Mesendoderm (in vitro differentiated cells): ENCODE data around the gene ABCA13. TPM values are rescaled to one million over a fixed set of nuclear protein-coding genes. Genes with fewer than 3 reads are reported as not detected.

Experiments
- DNase-seq: peaks from one replicate; pipeline ENCODE4 v3.0.0; 2013
- H2AK5ac ChIP-seq: 2 replicates; pipeline ENCODE4 v1.6.1; 2013; ENCODE audit warnings: low read length, inconsistent platforms
- H2BK120ac ChIP-seq: 2 replicates; pipeline ENCODE4 v1.6.1; 2013; ENCODE audit warnings: low read depth, mild to moderate bottlenecking, low read length, moderate library complexity, mixed read lengths
- H2BK15ac ChIP-seq: replicated peaks from 2 replicates; pipeline ENCODE4 v1.6.1; 2013; ENCODE audit warnings: low read depth, mild to moderate bottlenecking, moderate library complexity
- H2BK5ac ChIP-seq: 2 replicates; pipeline ENCODE4 v1.6.1; 2013; ENCODE audit warnings: low read length, inconsistent platforms
- H3K18ac ChIP-seq: 2 replicates; pipeline ENCODE4 v1.6.1; 2013; ENCODE audit warnings: mild to moderate bottlenecking, low read length, mixed read lengths
- H3K23ac ChIP-seq: one replicate; pipeline ENCODE4 v1.6.1; 2013; ENCODE audit warnings: low read length
- H3K27ac ChIP-seq: 2 replicates; pipeline ENCODE4 v1.5.1; 2013; ENCODE audit warnings: low read depth, mild to moderate bottlenecking, inconsistent platforms, low read length, moderate library complexity
- H3K27me3 ChIP-seq: 2 replicates; pipeline ENCODE4 v1.6.1; 2013; ENCODE audit warnings: low read length, control low read depth, mild to moderate bottlenecking, inconsistent platforms; ENCODE audit not compliant: insufficient read depth, poor library complexity
- H3K36me3 ChIP-seq: 2 replicates; pipeline ENCODE4 v1.6.1; 2013; ENCODE audit warnings: low read length, inconsistent platforms; ENCODE audit not compliant: control insufficient read depth, insufficient read depth
- H3K4ac ChIP-seq: one replicate; pipeline ENCODE4 v1.6.1; 2013; ENCODE audit warnings: low read depth, mild to moderate bottlenecking, low read length, moderate library complexity
- H3K4me1 ChIP-seq: 2 replicates; pipeline ENCODE4 v1.6.1; 2013; ENCODE audit warnings: low read depth, low read length, inconsistent platforms; ENCODE audit not compliant: control insufficient read depth
- H3K4me2 ChIP-seq: 2 replicates; pipeline ENCODE4 v1.6.1; 2013; ENCODE audit warnings: low read length
- H3K4me3 ChIP-seq: 2 replicates; pipeline ENCODE4 v1.5.1; 2013; ENCODE audit warnings: mild to moderate bottlenecking, low read length
- H3K56ac ChIP-seq: one replicate; pipeline ENCODE4 v1.6.1; 2013; ENCODE audit warnings: low read length
- H3K79me1 ChIP-seq: 2 replicates; pipeline ENCODE4 v1.6.1; 2013; ENCODE audit warnings: low read length, inconsistent platforms
- H3K79me2 ChIP-seq: 2 replicates; pipeline ENCODE4 v1.6.1; 2013; ENCODE audit warnings: mild to moderate bottlenecking, low read length; ENCODE audit not compliant: control insufficient read depth, insufficient read depth
- H3K9ac ChIP-seq: 2 replicates; pipeline ENCODE4 v1.6.1; 2013; ENCODE audit warnings: low read length, inconsistent platforms
- H4K5ac ChIP-seq: one replicate; pipeline ENCODE4 v1.6.1; 2013; ENCODE audit warnings: low read length
- H4K8ac ChIP-seq: one replicate; pipeline ENCODE4 v1.6.1; 2013; ENCODE audit warnings: low read depth, mild to moderate bottlenecking, control low read depth, low read length, moderate library complexity
- WGBS: extraction: QIAGEN DNeasy Blood & Tissue Kit; methylation state at CpG from one replicate; pipeline ENCODE4 v1.1.7; 2013; ENCODE audit warnings: low lambda C conversion rate, missing lambda C conversion rate; ENCODE audit not compliant: insufficient coverage; ENCODE audit errors: extremely low coverage; 5-methylcytosine and 5-hydroxymethylcytosine counted together
- polyA plus RNA-seq, 2 experiments: library from polyadenylated mRNA; stranded (reverse); fragments of 200-250 nt; gene quantifications; one replicate each; pipeline ENCODE4 v1.2.3, GENCODE V29; 2013

The ABCA13 gene
- polyA plus RNA-seq (2013, experiment 1 of 2), result 0.01 TPM
- polyA plus RNA-seq (2013, experiment 2 of 2), result 0.03 TPM

- no peak within 1 kb of the TSS for H2AK5ac ChIP-seq
- H3K4me1 ChIP-seq, result no peaks in the 10 kb centered on the region
- no peak within 1 kb of the TSS for H3K23ac ChIP-seq
- H3K9ac ChIP-seq, result no peak within 1 kb of the TSS
- H2BK120ac ChIP-seq, result no peak within 1 kb of the TSS
- H3K79me2 ChIP-seq, result no peaks in the 10 kb centered on the region
- no peak within 1 kb of the TSS for H3K4ac ChIP-seq
- H3K56ac ChIP-seq, result no peak within 1 kb of the TSS
- no peak within 1 kb of the TSS for H4K8ac ChIP-seq
- WGBS, result no CpG with 5 or more reads among the region's 4 CpGs
- H3K79me1 ChIP-seq, result no peaks in the 10 kb centered on the region
- H3K27me3 ChIP-seq, result no peaks in the 10 kb centered on the region
- no peak within 1 kb of the TSS for H3K4me2 ChIP-seq
- H3K27ac ChIP-seq, result no peak within 1 kb of the TSS
- no peak within 1 kb of the TSS for H3K4me3 ChIP-seq
- H4K5ac ChIP-seq, result no peak within 1 kb of the TSS
- no peak within 1 kb of the TSS for H2BK5ac ChIP-seq
- no peak within 1 kb of the TSS for H2BK15ac ChIP-seq
- H3K18ac ChIP-seq, result no peak within 1 kb of the TSS
- no peaks in the 10 kb centered on the region for H3K36me3 ChIP-seq
- no peak for DNase-seq
These were observed at the start of gene ABCA13 for GRCh38 chr7:48171202-48171601. Gene ABCA13 (plus strand): TSS chr7:48171458. CDS start chr7:48171484, 26 bp downstream.

GRCh38 chr7:48126037-48126436 is 45.2 kb upstream of the ABCA13 start:
- Histone ChIP-seq H3K4me2 (no peak overlapping the region), H2BK5ac (no peak overlapping the region), H3K4me1 (no peaks in the 10 kb centered on the region), H3K23ac (no peak overlapping the region), H3K27ac (no peak overlapping the region), H2BK120ac (no peak overlapping the region), H2BK15ac (no peak overlapping the region), H4K5ac (no peak overlapping the region), H3K56ac (no peak overlapping the region), H3K4ac (no peak overlapping the region), H3K36me3 (no peaks in the 10 kb centered on the region), H3K4me3 (no peak overlapping the region), H3K79me2 (no peaks in the 10 kb centered on the region), H3K79me1 (no peaks in the 10 kb centered on the region), H2AK5ac (no peak overlapping the region), H4K8ac (no peak overlapping the region), H3K27me3 (no peaks in the 10 kb centered on the region), H3K18ac (no peak overlapping the region), H3K9ac (no peak overlapping the region)
- WGBS, result no CpG with 5 or more reads among the region's 2 CpGs
- no peak for DNase-seq

GRCh38 chr7:48130658-48131108 is 40.6 kb upstream of the ABCA13 start:
- no peaks in the 10 kb centered on the region for H3K79me1 ChIP-seq
- H3K23ac ChIP-seq, result no peak overlapping the region
- H3K9ac ChIP-seq, result no peak overlapping the region
- H2BK120ac ChIP-seq, result no peak overlapping the region
- no peak overlapping the region for H4K5ac ChIP-seq
- no peaks in the 10 kb centered on the region for H3K27me3 ChIP-seq
- no peaks in the 10 kb centered on the region for H3K79me2 ChIP-seq
- no peak overlapping the region for H3K27ac ChIP-seq
- no peak overlapping the region for H3K4me2 ChIP-seq
- no peak overlapping the region for H3K4me3 ChIP-seq
- no peak overlapping the region for H3K4ac ChIP-seq
- no peak overlapping the region for H3K18ac ChIP-seq
- H4K8ac ChIP-seq, result no peak overlapping the region
- no peaks in the 10 kb centered on the region for H3K4me1 ChIP-seq
- no peak overlapping the region for H2AK5ac ChIP-seq
- H2BK5ac ChIP-seq, result no peak overlapping the region
- DNase-seq, result no peak
- no peak overlapping the region for H3K56ac ChIP-seq
- H3K36me3 ChIP-seq, result no peaks in the 10 kb centered on the region
- H2BK15ac ChIP-seq, result no peak overlapping the region

GRCh38 chr7:48132792-48133191 is 38.5 kb upstream of the ABCA13 start:
- no peaks in the 10 kb centered on the region for H3K36me3 ChIP-seq
- H3K4me3 ChIP-seq, result no peak overlapping the region
- no peak overlapping the region for H3K56ac ChIP-seq
- DNase-seq, result no peak
- no peak overlapping the region for H3K4me2 ChIP-seq
- H4K5ac ChIP-seq, result no peak overlapping the region
- H2BK5ac ChIP-seq, result no peak overlapping the region
- H3K18ac ChIP-seq, result no peak overlapping the region
- no peak overlapping the region for H3K23ac ChIP-seq
- H2AK5ac ChIP-seq, result no peak overlapping the region
- no peaks in the 10 kb centered on the region for H3K27me3 ChIP-seq
- no peaks in the 10 kb centered on the region for H3K79me1 ChIP-seq
- no peak overlapping the region for H4K8ac ChIP-seq
- no peaks in the 10 kb centered on the region for H3K4me1 ChIP-seq
- no peak overlapping the region for H3K9ac ChIP-seq
- no peak overlapping the region for H3K4ac ChIP-seq
- H3K79me2 ChIP-seq, result no peaks in the 10 kb centered on the region
- H3K27ac ChIP-seq, result no peak overlapping the region
- no peak overlapping the region for H2BK15ac ChIP-seq
- H2BK120ac ChIP-seq, result no peak overlapping the region

- H3K56ac ChIP-seq, result no peak overlapping the region
- DNase-seq, result peak; percentile 49
- H3K79me1 ChIP-seq, result no peaks in the 10 kb centered on the region
- H3K23ac ChIP-seq, result no peak overlapping the region
- no peaks in the 10 kb centered on the region for H3K27me3 ChIP-seq
- no peak overlapping the region for H2AK5ac ChIP-seq
- H3K9ac ChIP-seq, result no peak overlapping the region
- no CpG with 5 or more reads among the region's 3 CpGs for WGBS
- no peak overlapping the region for H3K4me3 ChIP-seq
- H4K5ac ChIP-seq, result no peak overlapping the region
- no peak overlapping the region for H4K8ac ChIP-seq
- H3K4me1 ChIP-seq, result no peaks in the 10 kb centered on the region
- H3K79me2 ChIP-seq, result no peaks in the 10 kb centered on the region
- no peak overlapping the region for H2BK5ac ChIP-seq
- H3K4ac ChIP-seq, result no peak overlapping the region
- no peak overlapping the region for H3K18ac ChIP-seq
- no peak overlapping the region for H3K27ac ChIP-seq
- H3K36me3 ChIP-seq, result no peaks in the 10 kb centered on the region
- H3K4me2 ChIP-seq, result no peak overlapping the region
- no peak overlapping the region for H2BK15ac ChIP-seq
- no peak overlapping the region for H2BK120ac ChIP-seq
These were observed 31.8 kb upstream of the ABCA13 start for GRCh38 chr7:48139459-48139858.

GRCh38 chr7:48140001-48140681 is 31.1 kb upstream of the ABCA13 start:
- H3K23ac ChIP-seq, result no peak overlapping the region
- H3K79me1 ChIP-seq, result no peaks in the 10 kb centered on the region
- H2BK120ac ChIP-seq, result no peak overlapping the region
- no peak overlapping the region for H3K56ac ChIP-seq
- H4K8ac ChIP-seq, result no peak overlapping the region
- H3K4me2 ChIP-seq, result no peak overlapping the region
- no peaks in the 10 kb centered on the region for H3K27me3 ChIP-seq
- no peak overlapping the region for H3K9ac ChIP-seq
- H3K27ac ChIP-seq, result no peak overlapping the region
- no peak for DNase-seq
- no peaks in the 10 kb centered on the region for H3K79me2 ChIP-seq
- H3K18ac ChIP-seq, result no peak overlapping the region
- H2BK5ac ChIP-seq, result no peak overlapping the region
- H3K4me1 ChIP-seq, result no peaks in the 10 kb centered on the region
- H3K36me3 ChIP-seq, result no peaks in the 10 kb centered on the region
- no peak overlapping the region for H2BK15ac ChIP-seq
- no peak overlapping the region for H4K5ac ChIP-seq
- H2AK5ac ChIP-seq, result no peak overlapping the region
- no CpG with 5 or more reads among the region's 7 CpGs for WGBS
- H3K4ac ChIP-seq, result no peak overlapping the region
- H3K4me3 ChIP-seq, result no peak overlapping the region
